Loucy (cell line): Measurements from ENCODE around the gene WFDC2.

ENCODE experiments used
- H2AFZ ChIP-seq: fragments of 200-600 bp; sonication (generic); 2 replicates; pipeline ENCODE4 v1.6.0; 2016; ENCODE audit warnings: antibody characterized with exemption, mild to moderate bottlenecking, low read length, moderate library complexity
- H3F3A ChIP-seq: fragments of 200-600 bp; 2 replicates; pipeline ENCODE4 v1.6.0; 2016; ENCODE audit warnings: antibody characterized with exemption, low read depth, mild to moderate bottlenecking
- H3K27me3 ChIP-seq: fragments of 200-600 bp; sonication (generic); 2 replicates; pipeline ENCODE4 v1.6.1; 2014; ENCODE audit warnings: low read length, mild to moderate bottlenecking; ENCODE audit not compliant: insufficient read depth, poor library complexity, severe bottlenecking
- H3K36me3 ChIP-seq: fragments of 200-600 bp; sonication (generic); 2 replicates; pipeline ENCODE4 v1.6.1; 2016; ENCODE audit warnings: low read length; ENCODE audit not compliant: insufficient read depth
- H3K4me1 ChIP-seq: fragments of 200-600 bp; sonication (generic); 2 replicates; pipeline ENCODE4 v1.5.1; 2014; ENCODE audit warnings: low read length, mild to moderate bottlenecking; ENCODE audit not compliant: insufficient read depth, poor library complexity, severe bottlenecking
- H3K4me2 ChIP-seq: fragments of 200-600 bp; sonication (generic); 2 replicates; pipeline ENCODE4 v1.6.0; 2014; ENCODE audit warnings: antibody characterized with exemption, low read length, low read depth, mild to moderate bottlenecking; ENCODE audit not compliant: poor library complexity, severe bottlenecking
- H3K4me3 ChIP-seq: fragments of 200-600 bp; sonication (generic); 2 replicates; pipeline ENCODE4 v1.5.1; 2014; ENCODE audit warnings: low read length, mild to moderate bottlenecking, mixed read lengths; ENCODE audit not compliant: poor library complexity, severe bottlenecking
- H3K79me2 ChIP-seq: fragments of 200-600 bp; sonication (generic); 2 replicates; pipeline ENCODE4 v1.6.1; 2014; ENCODE audit warnings: low read length; ENCODE audit not compliant: insufficient read depth
- H3K9ac ChIP-seq: fragments of 200-600 bp; sonication (generic); 2 replicates; pipeline ENCODE4 v1.6.0; 2014; ENCODE audit warnings: mild to moderate bottlenecking, low read depth, low read length, moderate library complexity; ENCODE audit not compliant: poor library complexity, severe bottlenecking
- H3K9me2 ChIP-seq: fragments of 200-600 bp; sonication (generic); replicated peaks from 2 replicates; pipeline ENCODE4 v1.6.1; 2016; ENCODE audit warnings: low read depth, low read length, mixed read lengths
- H3K9me3 ChIP-seq: fragments of 200-600 bp; sonication (generic); 2 replicates; pipeline ENCODE4 v1.6.1; 2014; ENCODE audit warnings: mild to moderate bottlenecking, antibody characterized with exemption, low read length, low read depth; ENCODE audit not compliant: insufficient read depth
- H4K20me1 ChIP-seq: fragments of 200-600 bp; sonication (generic); 2 replicates; pipeline ENCODE4 v1.6.0; 2014; ENCODE audit warnings: antibody characterized with exemption, low read length, mild to moderate bottlenecking; ENCODE audit not compliant: insufficient read depth, poor library complexity, severe bottlenecking
- CTCF ChIP-seq: fragments of 200-600 bp; sonication (generic); conservative IDR thresholded peaks from 2 replicates; pipeline ENCODE4 v1.5.1; 2014; ENCODE audit warnings: mild to moderate bottlenecking, antibody characterized with exemption, low read length
- EZH2phosphoT487 ChIP-seq: fragments of 200-600 bp; IDR thresholded peaks from 2 replicates; pipeline ENCODE4 v1.6.1; 2018; ENCODE audit warnings: antibody characterized with exemption, mild to moderate bottlenecking, moderate library complexity, borderline replicate concordance

Gene WFDC2

GRCh38 chr20:45445805-45446562, 23.6 kb upstream of the WFDC2 start:
- Histone ChIP-seq H3K4me1 (peaks cover 30% of the 10 kb centered on the region), H3K36me3 (no peaks in the 10 kb centered on the region), H4K20me1 (no peaks in the 10 kb centered on the region), H3K79me2 (no peaks in the 10 kb centered on the region), H3K9me3 (no peaks in the 10 kb centered on the region), H3K27me3 (no peaks in the 10 kb centered on the region), H3K9me2 (no peaks in the 10 kb centered on the region), H3F3A (no peaks in the 10 kb centered on the region), H3K9ac (no peak overlapping the region), H3K4me3 (peak overlapping the region; percentile 4), H3K4me2 (peak overlapping the region; percentile 37), H2AFZ (no peak overlapping the region)
- TF ChIP-seq CTCF (peak; percentile 78), EZH2phosphoT487 (no peak)

- H4K20me1 ChIP-seq: no peaks in the 10 kb centered on the region
- H2AFZ ChIP-seq: no peak overlapping the region
- no peak overlapping the region for H3K9ac ChIP-seq
- no peaks in the 10 kb centered on the region for H3K9me2 ChIP-seq
- H3K9me3 ChIP-seq: no peaks in the 10 kb centered on the region
- peaks cover 30% of the 10 kb centered on the region for H3K4me1 ChIP-seq
- H3K4me2 ChIP-seq: no peak overlapping the region
- TF ChIP-seq CTCF (no peak), EZH2phosphoT487 (no peak)
- no peaks in the 10 kb centered on the region for H3K79me2 ChIP-seq
- no peaks in the 10 kb centered on the region for H3K27me3 ChIP-seq
- H3K36me3 ChIP-seq: no peaks in the 10 kb centered on the region
- H3K4me3 ChIP-seq: no peak overlapping the region
- H3F3A ChIP-seq: no peaks in the 10 kb centered on the region
Measured at GRCh38 chr20:45448270-45448669, 21.3 kb upstream of the WFDC2 start.

GRCh38 chr20:45449528-45449927, 20.0 kb upstream of the WFDC2 start:
- Histone ChIP-seq H3K4me2 (no peak overlapping the region), H3K27me3 (no peaks in the 10 kb centered on the region), H3K9me3 (no peaks in the 10 kb centered on the region), H3K9ac (no peak overlapping the region), H4K20me1 (no peaks in the 10 kb centered on the region), H3K9me2 (no peaks in the 10 kb centered on the region), H3K4me3 (no peak overlapping the region), H3F3A (no peaks in the 10 kb centered on the region), H3K79me2 (no peaks in the 10 kb centered on the region), H3K4me1 (peaks cover 17% of the 10 kb centered on the region), H3K36me3 (no peaks in the 10 kb centered on the region), H2AFZ (no peak overlapping the region)
- TF ChIP-seq CTCF (no peak), EZH2phosphoT487 (no peak)
